ENCODE measurements around the gene IL36RN. TPM values are rescaled to one million over a fixed set of nuclear protein-coding genes. Genes with fewer than 3 reads are reported as not detected.

IL36RN gene
- total RNA-seq, 2 donors from 2014 or later, result not detected

GRCh38 chr2:113105047-113105785, 46.2 kb downstream of the IL36RN start:
- TF ChIP-seq, protein P1, sequence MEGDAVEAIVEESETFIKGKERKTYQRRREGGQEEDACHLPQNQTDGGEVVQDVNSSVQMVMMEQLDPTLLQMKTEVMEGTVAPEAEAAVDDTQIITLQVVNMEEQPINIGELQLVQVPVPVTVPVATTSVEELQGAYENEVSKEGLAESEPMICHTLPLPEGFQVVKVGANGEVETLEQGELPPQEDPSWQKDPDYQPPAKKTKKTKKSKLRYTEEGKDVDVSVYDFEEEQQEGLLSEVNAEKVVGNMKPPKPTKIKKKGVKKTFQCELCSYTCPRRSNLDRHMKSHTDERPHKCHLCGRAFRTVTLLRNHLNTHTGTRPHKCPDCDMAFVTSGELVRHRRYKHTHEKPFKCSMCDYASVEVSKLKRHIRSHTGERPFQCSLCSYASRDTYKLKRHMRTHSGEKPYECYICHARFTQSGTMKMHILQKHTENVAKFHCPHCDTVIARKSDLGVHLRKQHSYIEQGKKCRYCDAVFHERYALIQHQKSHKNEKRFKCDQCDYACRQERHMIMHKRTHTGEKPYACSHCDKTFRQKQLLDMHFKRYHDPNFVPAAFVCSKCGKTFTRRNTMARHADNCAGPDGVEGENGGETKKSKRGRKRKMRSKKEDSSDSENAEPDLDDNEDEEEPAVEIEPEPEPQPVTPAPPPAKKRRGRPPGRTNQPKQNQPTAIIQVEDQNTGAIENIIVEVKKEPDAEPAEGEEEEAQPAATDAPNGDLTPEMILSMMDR (IDR thresholded peaks at IDR 0.05), result no peak
- H3K4me1 ChIP-seq, result no peaks in the 10 kb centered on the region
- peaks cover 0 to 10% of the 10 kb centered on the region in 2 donors for H3K9me3 ChIP-seq
- no peak for DNase-seq (ENCODE audit: low spot score)
- no peaks in the 10 kb centered on the region for H3K36me3 ChIP-seq
- H3K27ac ChIP-seq, result no peak overlapping the region
- H3K27me3 ChIP-seq, result no peaks in the 10 kb centered on the region
- H3K4me3 ChIP-seq, result no peak overlapping the region

DNA sequence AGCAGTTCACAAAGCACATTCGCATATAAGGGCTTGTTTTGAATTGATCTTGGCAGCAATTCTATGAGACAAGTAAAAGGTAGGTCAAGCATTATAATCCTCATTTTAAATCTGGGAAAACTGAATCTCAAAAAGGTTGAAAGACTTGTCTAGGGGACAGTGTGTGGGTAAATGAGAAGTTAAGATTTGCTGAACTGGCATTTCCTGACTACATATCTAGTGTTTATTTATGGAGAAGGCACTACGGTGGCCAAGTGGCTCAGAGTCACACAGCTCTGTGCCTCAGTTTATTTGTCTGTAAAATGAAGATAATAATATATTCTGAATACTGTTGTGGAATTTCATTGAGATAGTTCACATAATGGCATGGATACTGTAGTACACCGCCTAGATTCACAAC, 52.1 kb downstream of the IL36RN start:
- H3K36me3 ChIP-seq, result no peaks in the 10 kb centered on the region
- TF ChIP-seq, protein P1 (IDR thresholded peaks at IDR 0.05), result no peak
- H3K27ac ChIP-seq, result no peak overlapping the region
- H3K4me3 ChIP-seq, result no peak overlapping the region
- no peaks in the 10 kb centered on the region for H3K4me1 ChIP-seq
- H3K27me3 ChIP-seq, result no peaks in the 10 kb centered on the region
- DNase-seq (ENCODE audit: low spot score), result no peak
- H3K9me3 ChIP-seq, result no peaks in the 10 kb centered on the region

DNA sequence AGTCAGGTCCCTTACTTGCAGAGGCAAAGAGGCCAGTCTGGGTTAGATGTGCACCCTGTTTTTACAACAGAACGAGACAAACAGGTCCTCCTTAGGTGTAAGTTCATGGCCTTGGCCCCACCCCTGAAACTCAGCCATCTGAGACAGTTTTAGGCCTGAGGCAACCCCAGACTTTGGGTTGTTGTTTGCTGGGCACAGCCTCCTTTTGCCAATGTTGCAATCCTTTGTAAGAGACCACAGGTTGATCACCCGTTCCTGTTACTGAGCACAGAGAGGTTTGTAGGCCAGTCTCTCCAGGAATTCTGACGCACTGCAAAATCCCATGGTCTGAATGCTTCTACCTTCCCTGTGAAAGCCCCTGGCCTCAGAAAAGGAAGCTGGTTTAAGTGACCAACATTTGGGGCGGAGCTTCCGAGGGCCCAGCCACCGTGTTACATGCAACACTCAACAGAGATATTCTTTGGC, 52.9 kb downstream of the IL36RN start:
- H3K27me3 ChIP-seq, result no peaks in the 10 kb centered on the region

GRCh38 chr2:113112441-113112840, 53.4 kb downstream of the IL36RN start:
- H3K4me3 ChIP-seq, result no peak overlapping the region
- DNase-seq (ENCODE audit: low spot score), result peak; percentile 49
- no peaks in the 10 kb centered on the region for H3K36me3 ChIP-seq
- no peaks in the 10 kb centered on the region for H3K4me1 ChIP-seq
- H3K27me3 ChIP-seq, result no peaks in the 10 kb centered on the region
- no peaks in the 10 kb centered on the region for H3K9me3 ChIP-seq
- no peak overlapping the region for H3K27ac ChIP-seq
- TF ChIP-seq, protein P1 (IDR thresholded peaks at IDR 0.05), result no peak

More for the DNA sequence above, 52.9 kb downstream of the IL36RN start:
- no peak for DNase-seq (ENCODE audit: low spot score)
- Histone ChIP-seq H3K36me3 (no peaks in the 10 kb centered on the region), H3K9me3 (no peaks in the 10 kb centered on the region), H3K4me3 (no peak overlapping the region), H3K4me1 (no peaks in the 10 kb centered on the region), H3K27ac (no peak overlapping the region)
- TF ChIP-seq, protein P1 (IDR thresholded peaks at IDR 0.05), result no peak

- no peaks in the 10 kb centered on the region for H3K27me3 ChIP-seq
- DNase-seq (ENCODE audit: low spot score), result no peak
- H3K4me3 ChIP-seq, result no peak overlapping the region
- H3K27ac ChIP-seq, result no peak overlapping the region
- no peaks in the 10 kb centered on the region for H3K9me3 ChIP-seq
- no peaks in the 10 kb centered on the region for H3K36me3 ChIP-seq
- TF ChIP-seq, protein P1 (IDR thresholded peaks at IDR 0.05), result no peak
- no peaks in the 10 kb centered on the region for H3K4me1 ChIP-seq
Observed at GRCh38 chr2:113112871-113113270, 53.9 kb downstream of the IL36RN start.

GRCh38 chr2:113113807-113114206, 54.8 kb downstream of the IL36RN start:
- no peak overlapping the region for H3K27ac ChIP-seq
- no peak overlapping the region for H3K4me3 ChIP-seq
- no peaks in the 10 kb centered on the region for H3K4me1 ChIP-seq
- TF ChIP-seq, protein P1 (IDR thresholded peaks at IDR 0.05), result no peak
- DNase-seq (ENCODE audit: low spot score), result no peak
- H3K36me3 ChIP-seq, result no peaks in the 10 kb centered on the region
- no peaks in the 10 kb centered on the region for H3K27me3 ChIP-seq
- H3K9me3 ChIP-seq, result no peaks in the 10 kb centered on the region
